RWPE1 (cell line): ENCODE data around the gene WNT3.
"Not testable (repeated sequence)": the region's sequence is repeated elsewhere in the genome, so short reads cannot be mapped to it uniquely, and the experiment has no call there.

Experiments
- CTCF ChIA-PET: fragments of 350-600 bp; sonication (Branson Sonifier 250); formaldehyde crosslinking; extraction: SDS; loops from one replicate; lab custom pipeline; 2021; lab: Yijun Ruan, JAX
- POLR2A ChIA-PET: fragments of 400-600 bp; formaldehyde crosslinking; extraction: SDS; loops from one replicate; lab custom pipeline; 2020; ENCODE audit warnings: antibody characterized with exemption; ENCODE audit not compliant: low non-redundant PET; lab: Yijun Ruan, JAX
- DNase-seq: peaks from one replicate; pipeline ENCODE4 v3.0.0; 2012; ENCODE audit warnings: low spot score
- H3K27ac ChIP-seq: fragments of 450-650 bp; 2 replicates; pipeline ENCODE4 v1.5.1; 2017
- TF ChIP-seq, protein P1 (sequence below): fragments of 450-650 bp; conservative IDR thresholded peaks from 2 replicates; pipeline ENCODE4 v1.5.1; 2017; ENCODE audit warnings: low read depth, mild to moderate bottlenecking

The WNT3 gene

DNA sequence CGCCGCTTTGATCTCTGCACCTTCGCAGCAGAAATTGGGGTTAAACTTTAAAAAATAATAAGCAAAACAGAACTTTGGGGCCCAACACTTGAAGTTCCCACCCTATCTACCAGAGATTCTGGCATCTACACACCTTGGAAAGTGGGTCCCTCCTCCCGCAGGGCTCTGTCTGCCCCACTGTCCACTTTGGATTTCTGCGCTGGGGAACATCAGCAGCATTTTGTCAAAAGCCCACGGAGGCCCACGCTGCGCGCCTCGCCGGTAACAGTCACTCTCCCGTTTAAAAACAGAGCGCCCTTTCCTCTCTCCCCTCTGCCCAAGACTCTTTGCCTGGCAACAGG is 32.2 kb upstream of the WNT3 start:
- POLR2A ChIA-PET = no interaction called here
- no peak overlapping the region for H3K27ac ChIP-seq
- DNase-seq = no peak
- TF ChIP-seq, protein P1, sequence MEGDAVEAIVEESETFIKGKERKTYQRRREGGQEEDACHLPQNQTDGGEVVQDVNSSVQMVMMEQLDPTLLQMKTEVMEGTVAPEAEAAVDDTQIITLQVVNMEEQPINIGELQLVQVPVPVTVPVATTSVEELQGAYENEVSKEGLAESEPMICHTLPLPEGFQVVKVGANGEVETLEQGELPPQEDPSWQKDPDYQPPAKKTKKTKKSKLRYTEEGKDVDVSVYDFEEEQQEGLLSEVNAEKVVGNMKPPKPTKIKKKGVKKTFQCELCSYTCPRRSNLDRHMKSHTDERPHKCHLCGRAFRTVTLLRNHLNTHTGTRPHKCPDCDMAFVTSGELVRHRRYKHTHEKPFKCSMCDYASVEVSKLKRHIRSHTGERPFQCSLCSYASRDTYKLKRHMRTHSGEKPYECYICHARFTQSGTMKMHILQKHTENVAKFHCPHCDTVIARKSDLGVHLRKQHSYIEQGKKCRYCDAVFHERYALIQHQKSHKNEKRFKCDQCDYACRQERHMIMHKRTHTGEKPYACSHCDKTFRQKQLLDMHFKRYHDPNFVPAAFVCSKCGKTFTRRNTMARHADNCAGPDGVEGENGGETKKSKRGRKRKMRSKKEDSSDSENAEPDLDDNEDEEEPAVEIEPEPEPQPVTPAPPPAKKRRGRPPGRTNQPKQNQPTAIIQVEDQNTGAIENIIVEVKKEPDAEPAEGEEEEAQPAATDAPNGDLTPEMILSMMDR = no peak
- CTCF ChIA-PET = interaction anchor here (0.8 kb wide), 1 partner anchor 9 kb away, joined by 3 read pairs; no protein-coding TSS in a partner anchor

DNA sequence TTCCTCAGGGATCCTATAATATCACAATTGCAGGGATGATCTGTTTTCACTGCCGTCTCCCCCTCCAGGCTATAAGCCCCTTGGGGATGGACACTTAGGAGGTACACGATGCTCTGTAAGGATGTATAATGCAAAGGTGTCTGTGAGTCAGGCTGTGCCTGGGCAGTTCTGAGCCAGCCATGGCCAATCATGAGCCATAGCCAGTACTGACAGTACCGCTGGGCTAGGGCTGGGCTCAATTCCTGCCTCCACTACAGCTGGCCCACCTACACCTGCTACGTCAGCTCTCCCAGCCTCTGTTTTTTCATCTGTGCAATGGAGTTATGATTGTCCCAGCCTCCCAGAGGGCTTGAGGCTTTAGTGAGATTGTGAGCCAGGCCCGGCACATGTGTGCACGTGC is 30.0 kb upstream of the WNT3 start:
- H3K27ac ChIP-seq = no peak overlapping the region
- TF ChIP-seq, protein P1 = no peak
- no peak for DNase-seq
- ChIA-PET CTCF (no interaction called here), POLR2A (no interaction called here)

DNA sequence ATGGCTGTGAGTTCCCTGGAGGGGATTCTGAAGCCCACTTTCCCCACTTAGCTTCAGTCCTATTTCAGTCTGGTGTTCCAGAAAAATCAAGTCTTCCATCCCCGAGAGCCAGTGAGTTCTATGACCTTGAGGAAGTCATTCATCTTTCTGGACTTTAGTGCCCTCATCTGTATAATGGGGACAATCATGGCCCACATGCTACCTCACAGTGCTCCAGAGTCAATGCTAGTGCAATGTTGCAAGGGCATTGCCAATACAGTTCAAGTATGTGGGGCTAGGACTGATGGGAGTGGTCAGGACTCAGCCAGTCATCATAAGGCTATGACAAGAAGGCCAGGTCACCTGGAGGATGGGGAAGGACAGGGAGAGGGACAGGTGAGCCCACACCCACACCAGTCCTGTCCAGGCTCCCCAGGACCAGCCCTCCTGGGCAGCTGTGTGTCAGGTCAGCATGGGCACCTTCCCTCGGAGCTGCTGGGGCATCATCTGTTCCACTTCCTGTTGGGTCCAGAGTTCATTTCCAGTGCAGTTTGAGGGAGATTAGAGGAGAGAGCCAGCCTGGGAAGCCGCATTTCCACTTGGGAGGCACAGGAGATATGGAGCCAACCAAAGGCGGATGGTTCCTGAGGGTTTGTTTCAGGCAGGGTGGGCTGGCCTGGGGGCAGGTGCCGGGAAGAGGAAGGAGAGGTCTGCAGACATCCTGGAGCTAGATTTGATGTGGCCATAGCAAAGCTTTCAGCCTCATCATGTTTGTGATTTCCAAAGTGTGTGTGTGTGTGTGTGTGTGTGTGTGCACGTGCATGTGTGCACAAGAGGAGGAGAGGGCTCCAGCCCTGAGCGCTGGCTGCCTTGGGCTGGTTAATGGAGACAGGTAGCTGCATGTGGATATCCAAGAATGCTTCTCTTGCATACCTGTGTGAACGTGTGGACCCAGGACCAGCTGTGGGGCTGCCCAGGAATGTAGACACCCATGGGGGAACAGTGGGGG is 29.0 kb upstream of the WNT3 start:
- H3K27ac ChIP-seq = no peak overlapping the region
- ChIA-PET CTCF (interaction anchor here (0.7 kb wide), 1 partner anchor 903 kb away, joined by 3 read pairs; no protein-coding TSS in a partner anchor), POLR2A (no interaction called here)
- DNase-seq = no peak
- TF ChIP-seq, protein P1 = no peak

DNA sequence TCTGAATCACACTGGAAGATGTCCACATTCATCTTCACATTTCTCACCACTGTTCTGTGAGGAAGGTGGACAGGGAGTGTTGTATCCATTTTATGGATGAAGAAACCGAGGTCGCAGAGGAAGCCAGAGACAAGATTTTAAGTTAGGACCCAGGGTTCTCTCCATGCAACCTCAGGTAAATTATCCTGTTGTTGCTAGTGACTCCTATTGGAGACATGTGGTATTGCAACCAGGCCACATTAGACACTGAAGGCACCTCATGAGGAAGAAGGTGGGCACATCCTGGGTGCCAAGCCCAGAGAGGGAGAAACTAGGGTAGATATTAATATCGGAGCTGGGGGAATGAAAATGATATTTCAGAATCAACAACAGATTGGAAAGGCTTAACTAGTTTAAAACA is 24.3 kb upstream of the WNT3 start:
- CTCF ChIA-PET = interaction anchor here (0.7 to 1.7 kb wide), 3 partner anchors 14 to 649 kb away, joined by 3 to 5 read pairs (median 4); no protein-coding TSS in a partner anchor
- no peak overlapping the region for H3K27ac ChIP-seq
- TF ChIP-seq, protein P1 = peak; percentile 31; the same call in 1 of the 2 replicates
- no peak for DNase-seq
- POLR2A ChIA-PET = no interaction called here

DNA sequence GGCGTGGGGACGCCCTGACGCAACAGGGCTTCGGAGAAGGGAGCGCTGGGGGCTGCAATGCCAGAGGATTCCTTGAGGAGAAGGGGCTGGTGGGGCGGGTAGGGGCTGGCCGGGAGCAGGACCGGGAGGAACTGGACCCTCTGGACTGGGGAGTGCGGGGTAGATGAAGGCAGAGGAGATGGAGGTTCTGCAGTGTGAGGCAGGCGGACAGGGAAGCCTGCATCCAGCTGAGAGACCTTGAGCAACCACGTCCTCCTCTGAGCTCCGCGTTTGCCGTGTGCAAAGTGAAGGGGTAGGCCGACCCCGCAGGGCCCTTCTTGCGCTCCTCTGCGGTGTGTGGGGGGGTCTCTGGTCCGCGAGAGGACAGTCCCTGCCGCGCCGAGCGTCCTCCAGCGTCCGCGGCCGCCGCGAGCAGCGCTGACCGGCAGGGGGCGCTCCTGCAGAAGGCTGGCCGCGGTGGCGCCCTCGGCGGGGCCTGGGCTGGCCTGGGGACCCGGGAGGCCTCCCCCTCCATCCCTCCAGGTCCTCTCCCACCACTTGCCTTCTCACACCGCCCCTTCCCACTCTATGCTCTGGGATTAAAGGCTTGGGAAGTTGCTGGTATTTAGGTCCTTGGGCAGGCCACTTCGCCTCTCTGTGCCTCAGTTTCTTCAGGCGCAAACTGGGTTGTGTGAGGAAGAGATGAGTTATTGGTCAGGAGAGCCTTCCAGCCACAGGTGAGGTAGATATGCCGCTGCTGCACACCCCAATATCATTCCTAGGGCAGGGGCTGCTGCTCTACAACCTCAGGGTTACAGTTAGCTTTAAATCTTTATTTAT is 23.3 kb upstream of the WNT3 start:
- TF ChIP-seq, protein P1 = peak; percentile 85
- no peak for DNase-seq
- ChIA-PET POLR2A (no interaction called here), CTCF (interaction anchor here (0.7 to 1.7 kb wide), 7 partner anchors 9 to 105 kb away, joined by 3 to 5 read pairs (median 4); no protein-coding TSS in a partner anchor)
- H3K27ac ChIP-seq = no peak overlapping the region

DNA sequence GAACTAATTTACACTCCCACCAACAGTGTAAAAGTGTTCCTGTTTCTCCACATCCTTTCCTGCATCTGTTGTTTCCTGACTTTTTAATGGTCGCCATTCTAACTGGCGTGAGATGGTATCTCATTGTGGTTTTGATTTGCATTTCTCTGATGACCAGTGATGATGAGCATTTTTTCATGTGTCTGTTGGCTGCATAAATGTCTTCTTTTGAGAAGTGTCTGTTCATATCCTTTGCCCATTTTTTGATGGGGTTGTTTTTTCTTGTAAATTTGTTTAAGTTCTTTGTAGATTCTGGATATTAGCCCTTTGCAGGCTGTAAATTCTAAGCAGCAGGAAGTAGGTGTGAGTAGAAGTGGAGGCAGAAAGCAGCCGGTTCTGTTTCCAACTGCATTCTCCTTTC is 22.1 kb upstream of the WNT3 start:
- H3K27ac ChIP-seq, DNase-seq, POLR2A ChIA-PET: not testable (repeated sequence)
- CTCF ChIA-PET = interaction anchor here (1.2 kb wide), 1 partner anchor 14 kb away, joined by 3 read pairs; no protein-coding TSS in a partner anchor
